CD14-positive monocyte (primary cell): ENCODE data around the gene ZNF559. TPM values are rescaled to one million over a fixed set of nuclear protein-coding genes. Genes with fewer than 3 reads are reported as not detected.

Experiments used
- DNase-seq, 3 donors: peaks; one replicate each; pipeline ENCODE4 v3.0.0-alpha.2; 2011 to 2022
- H2AFZ ChIP-seq: 2 replicates; pipeline ENCODE4 v1.6.0; 2012; ENCODE audit warnings: mild to moderate bottlenecking, low read depth, low read length, inconsistent platforms; ENCODE audit not compliant: insufficient read depth, poor library complexity, severe bottlenecking
- H3K27ac ChIP-seq, 2 donors: 1 replicate in 1 of 2; 2 replicates in 1 of 2; pipeline ENCODE4 v1.5.1; 2012 to 2013; ENCODE audit warnings: low read length in 2 of 2, control low read depth in 1 of 2, inconsistent platforms in 1 of 2, low read depth in 1 of 2, mild to moderate bottlenecking in 1 of 2
- H3K27me3 ChIP-seq, 2 donors: one replicate each; pipeline versions ENCODE4 v1.6.0 to v1.6.1; 2011 to 2013; ENCODE audit warnings: low read length in 2 of 2; ENCODE audit not compliant: control insufficient read depth in 2 of 2, insufficient read depth in 2 of 2
- H3K36me3 ChIP-seq, 2 donors: replicated peaks in 1 of 2; 1 replicate in 1 of 2; 2 replicates in 1 of 2; pipeline versions ENCODE4 v1.5.1 to v1.6.1; 2012 to 2013; ENCODE audit warnings: low read length in 2 of 2, control low read depth in 1 of 2, inconsistent platforms in 1 of 2, mild to moderate bottlenecking in 1 of 2; ENCODE audit not compliant: insufficient read depth in 2 of 2, control insufficient read depth in 1 of 2
- H3K4me1 ChIP-seq, 2 donors: 1 replicate in 1 of 2; 2 replicates in 1 of 2; pipeline versions ENCODE4 v1.5.1 to v1.6.1; 2012 to 2013; ENCODE audit warnings: low read length in 2 of 2, control low read depth in 1 of 2, inconsistent platforms in 1 of 2, mild to moderate bottlenecking in 1 of 2, moderate library complexity in 1 of 2; ENCODE audit not compliant: insufficient read depth in 2 of 2, control insufficient read depth in 1 of 2
- H3K4me2 ChIP-seq: replicated peaks from 2 replicates; pipeline ENCODE3; 2012; ENCODE audit warnings: low read length, moderate library complexity, mild to moderate bottlenecking; ENCODE audit not compliant: poor library complexity, severe bottlenecking; ENCODE audit errors: extremely low read depth
- H3K4me3 ChIP-seq, 3 experiments: fragments of 200-600 bp in 1 of 3; sonication (generic) in 1 of 3; replicated peaks in 1 of 3; 1 replicate in 2 of 3; 2 replicates in 1 of 3; pipeline ENCODE4 v1.5.1; 2011 to 2013; ENCODE audit warnings: low read length in 3 of 3, mild to moderate bottlenecking in 3 of 3, control low read depth in 2 of 3, low read depth in 2 of 3, inconsistent platforms in 1 of 3, moderate library complexity in 1 of 3
- H3K79me2 ChIP-seq: 2 replicates; pipeline ENCODE4 v1.6.0; 2012; ENCODE audit warnings: mild to moderate bottlenecking, control low read depth, inconsistent platforms, low read length, moderate library complexity; ENCODE audit not compliant: insufficient read depth
- H3K9ac ChIP-seq: 2 replicates; pipeline ENCODE4 v1.6.0; 2017; ENCODE audit warnings: low read length, mild to moderate bottlenecking; ENCODE audit not compliant: insufficient read depth, poor library complexity, severe bottlenecking
- H3K9me3 ChIP-seq, 2 donors: replicated peaks in 1 of 2; 1 replicate in 1 of 2; 2 replicates in 1 of 2; pipeline versions ENCODE4 v1.5.1 to v1.6.1; 2012 to 2013; ENCODE audit warnings: low read length in 2 of 2, control low read depth in 1 of 2; ENCODE audit not compliant: control insufficient read depth in 1 of 2, insufficient read depth in 1 of 2
- H4K20me1 ChIP-seq: 2 replicates; pipeline ENCODE4 v1.6.0; 2012; ENCODE audit warnings: mild to moderate bottlenecking, low read length, control low read depth, moderate library complexity; ENCODE audit not compliant: insufficient read depth
- H3K27ac Mint-ChIP-seq, 7 donors: one replicate each; pipeline ENCODE4 v1.8.0; 2020; ENCODE audit warnings: mild to moderate bottlenecking in 7 of 7, mixed read lengths in 7 of 7, moderate library complexity in 6 of 7, inconsistent platforms in 2 of 7
- H3K27me3 Mint-ChIP-seq, 3 donors: one replicate each; pipeline ENCODE4 v1.8.0; 2021 to 2022; ENCODE audit warnings: low read depth in 3 of 3, mild to moderate bottlenecking in 3 of 3, mixed read lengths in 3 of 3, moderate library complexity in 3 of 3, inconsistent platforms in 1 of 3
- H3K36me3 Mint-ChIP-seq, 2 donors: one replicate each; pipeline ENCODE4 v1.8.0; 2020; ENCODE audit warnings: mixed read lengths in 2 of 2, inconsistent platforms in 1 of 2, mild to moderate bottlenecking in 1 of 2
- H3K4me1 Mint-ChIP-seq: one replicate; pipeline ENCODE4 v1.8.0; 2020; ENCODE audit warnings: mild to moderate bottlenecking, mixed read lengths
- H3K4me3 Mint-ChIP-seq, 2 donors: one replicate each; pipeline ENCODE4 v1.8.0; 2020; ENCODE audit warnings: mild to moderate bottlenecking in 2 of 2, mixed read lengths in 2 of 2, moderate library complexity in 1 of 2
- H3K9me3 Mint-ChIP-seq, 7 donors: one replicate each; pipeline ENCODE4 v1.8.0; 2020 to 2022; ENCODE audit warnings: mixed read lengths in 7 of 7, mild to moderate bottlenecking in 6 of 7, moderate library complexity in 6 of 7, inconsistent platforms in 2 of 7
- WGBS: methylation state at CpG from one replicate; pipeline ENCODE4 v1.1.5; 2013; ENCODE audit warnings: missing lambda C conversion rate; ENCODE audit not compliant: insufficient coverage; 5-methylcytosine and 5-hydroxymethylcytosine counted together
- intact Hi-C, 2 donors: fragments of 100-400 bp; cut with micrococcal nuclease; formaldehyde crosslinking; loops; one replicate each; pipeline versions ENCODE4 v1.15.0 to v1.15.1; 2023
- polyA plus RNA-seq, 3 donors: library from polyadenylated mRNA; depleted of rRNA in 1 of 3; unstranded in 2 of 3; stranded (reverse) in 1 of 3; fragments of 300-500 nt in 2 of 3; fragments of >200 nt in 1 of 3; fragmentation: Illumina TruSeq in 2 of 3; gene quantifications; 1 replicate in 2 of 3; 2 replicates in 1 of 3; pipeline ENCODE4 v1.2.3, GENCODE V29; 2012 to 2021
- TF ChIP-seq, protein P1 (sequence below): fragments of 200-600 bp; IDR thresholded peaks from one replicate; pipeline ENCODE4 v1.8.0; 2022; ENCODE audit warnings: antibody characterized with exemption, mild to moderate bottlenecking

ZNF559 gene
- polyA plus RNA-seq, 3 donors = 9.0 to 16.0 (median 9.1) TPM

- H3K4me3 ChIP-seq = peak overlapping the region in 1 of 3 experiments; percentile 93
- peaks cover 13 to 18% of the 10 kb centered on the region in 2 donors for H3K4me1 ChIP-seq
- H3K36me3 Mint-ChIP-seq = peaks cover 19 to 39% of the 10 kb centered on the region in 2 donors
- no peak overlapping the region for H3K27ac ChIP-seq
- peak overlapping the region; percentile 88 for H3K4me2 ChIP-seq
- peaks cover 24 to 50% (median 34%) of the 10 kb centered on the region in 7 donors for H3K9me3 Mint-ChIP-seq
- DNase-seq = no peak
- peaks cover 35 to 37% of the 10 kb centered on the region in 2 donors for H3K9me3 ChIP-seq
- no peaks in the 10 kb centered on the region for H4K20me1 ChIP-seq
- intact Hi-C loops = loop anchor here (2.0 to 10.0 kb wide), 3 partner anchors 17 to 163 kb away; partner anchors contain the start of genes ZNF317 (in 1 of the 2) and ZNF559 (in 1 of the 2)
- TF ChIP-seq, protein P1, sequence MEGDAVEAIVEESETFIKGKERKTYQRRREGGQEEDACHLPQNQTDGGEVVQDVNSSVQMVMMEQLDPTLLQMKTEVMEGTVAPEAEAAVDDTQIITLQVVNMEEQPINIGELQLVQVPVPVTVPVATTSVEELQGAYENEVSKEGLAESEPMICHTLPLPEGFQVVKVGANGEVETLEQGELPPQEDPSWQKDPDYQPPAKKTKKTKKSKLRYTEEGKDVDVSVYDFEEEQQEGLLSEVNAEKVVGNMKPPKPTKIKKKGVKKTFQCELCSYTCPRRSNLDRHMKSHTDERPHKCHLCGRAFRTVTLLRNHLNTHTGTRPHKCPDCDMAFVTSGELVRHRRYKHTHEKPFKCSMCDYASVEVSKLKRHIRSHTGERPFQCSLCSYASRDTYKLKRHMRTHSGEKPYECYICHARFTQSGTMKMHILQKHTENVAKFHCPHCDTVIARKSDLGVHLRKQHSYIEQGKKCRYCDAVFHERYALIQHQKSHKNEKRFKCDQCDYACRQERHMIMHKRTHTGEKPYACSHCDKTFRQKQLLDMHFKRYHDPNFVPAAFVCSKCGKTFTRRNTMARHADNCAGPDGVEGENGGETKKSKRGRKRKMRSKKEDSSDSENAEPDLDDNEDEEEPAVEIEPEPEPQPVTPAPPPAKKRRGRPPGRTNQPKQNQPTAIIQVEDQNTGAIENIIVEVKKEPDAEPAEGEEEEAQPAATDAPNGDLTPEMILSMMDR = no peak
- H3K9ac ChIP-seq = no peak overlapping the region
- no peaks in the 10 kb centered on the region for H3K27me3 ChIP-seq
- H3K4me3 Mint-ChIP-seq = peak overlapping the region; percentile 97 to 98
- H3K79me2 ChIP-seq = no peaks in the 10 kb centered on the region
- H3K4me1 Mint-ChIP-seq = peaks cover 19% of the 10 kb centered on the region
- H2AFZ ChIP-seq = peak overlapping the region; percentile 99
- peaks cover 1 to 4% (median 3%) of the 10 kb centered on the region in 3 donors for H3K27me3 Mint-ChIP-seq
- peaks cover 5 to 20% of the 10 kb centered on the region in 2 donors for H3K36me3 ChIP-seq
- WGBS = 100% methylated on average over 1 of the region's 10 CpGs
- peak overlapping the region in 3 of 7 donors; percentile 94 to 98 (median 96) for H3K27ac Mint-ChIP-seq
Observed at GRCh38 chr19:9308091-9308770, 15.7 kb upstream of the ZNF559 start.

GRCh38 chr19:9309139-9309973, 14.6 kb upstream of the ZNF559 start, which contains the start of gene ZNF699:
TSS of gene ZNF699 (minus strand) at chr19:9309838. CDS start at chr19:9305119, 4,719 bp downstream.
- peaks cover 13 to 18% of the 10 kb centered on the region in 2 donors for H3K4me1 ChIP-seq
- H3K27me3 ChIP-seq = no peaks in the 10 kb centered on the region
- peaks cover 1 to 4% (median 2%) of the 10 kb centered on the region in 3 donors for H3K27me3 Mint-ChIP-seq
- H3K36me3 ChIP-seq = peaks cover 2 to 9% of the 10 kb centered on the region in 2 donors
- peak; percentile 96 to 99 (median 97) for DNase-seq
- under 1% methylated on average over 62 of the region's 63 CpGs for WGBS
- H2AFZ ChIP-seq = peak within 1 kb of the TSS; percentile 99
- TF ChIP-seq, protein P1 = no peak
- peaks cover 35 to 40% of the 10 kb centered on the region in 2 donors for H3K9me3 ChIP-seq
- intact Hi-C loops = loop anchor here (1.0 to 10.0 kb wide), 4 partner anchors 14 to 165 kb away; partner anchors contain the start of genes ZNF317 (in 1 of the 2) and ZNF559 (in 1 of the 2)
- H3K27ac ChIP-seq = peak within 1 kb of the TSS; percentile 58 to 96
- H3K4me1 Mint-ChIP-seq = peaks cover 19% of the 10 kb centered on the region
- no peaks in the 10 kb centered on the region for H4K20me1 ChIP-seq
- H3K9me3 Mint-ChIP-seq = peaks cover 19 to 49% (median 45%) of the 10 kb centered on the region in 7 donors
- H3K36me3 Mint-ChIP-seq = peaks cover 9 to 39% of the 10 kb centered on the region in 2 donors
- peak within 1 kb of the TSS; percentile 89 for H3K9ac ChIP-seq
- H3K4me2 ChIP-seq = peak within 1 kb of the TSS; percentile 88
- peak within 1 kb of the TSS; percentile 55 to 93 (median 83) for H3K4me3 ChIP-seq
- peak within 1 kb of the TSS; percentile 96 to 99 (median 98) for H3K27ac Mint-ChIP-seq
- H3K4me3 Mint-ChIP-seq = peak within 1 kb of the TSS; percentile 97 to 98
- no peaks in the 10 kb centered on the region for H3K79me2 ChIP-seq
